Tongue (tissue), 2 donors: ENCODE results near the gene YWHAG. TPM values are rescaled to one million over a fixed set of nuclear protein-coding genes. Genes with fewer than 3 reads are reported as not detected.
"Not testable (repeated sequence)": the region's sequence is repeated elsewhere in the genome, so short reads cannot be mapped to it uniquely, and the experiment has no call there.

Source experiments
- DNase-seq: peaks from one replicate; pipeline ENCODE4 v3.0.0-alpha.2; 2015
- total RNA-seq: library from RNA; depleted of rRNA; stranded (reverse); fragments of >200 nt; gene quantifications from one replicate; pipeline ENCODE4 v1.2.3, GENCODE V29; 2014

Gene YWHAG
- total RNA-seq, 1 donor from 2014 or later, result 142 TPM

- DNase-seq, result no peak
These were observed 18.6 kb upstream of the YWHAG start for GRCh38 chr7:76377186-76377918.

- no peak for DNase-seq
These were observed 16.5 kb upstream of the YWHAG start for GRCh38 chr7:76375251-76375650.

GRCh38 chr7:76372984-76373833 lies 14.4 kb upstream of the YWHAG start:
- no peak for DNase-seq

GRCh38 chr7:76371396-76371795 lies 12.6 kb upstream of the YWHAG start:
- no peak for DNase-seq

GRCh38 chr7:76369018-76369417 lies 10.2 kb upstream of the YWHAG start:
- no peak for DNase-seq

- DNase-seq, result no peak
These were observed 9.4 kb upstream of the YWHAG start for GRCh38 chr7:76368190-76368589.

GRCh38 chr7:76364198-76364584 lies 5.4 kb upstream of the YWHAG start:
- peak; percentile 48 for DNase-seq

- not testable (repeated sequence) for DNase-seq
These were observed 5.0 kb upstream of the YWHAG start for GRCh38 chr7:76363754-76364153.

- DNase-seq, result no peak
These were observed 1.3 kb upstream of the YWHAG start for GRCh38 chr7:76359978-76360638.

GRCh38 chr7:76359111-76359977 lies 553 bp upstream of the YWHAG start:
- peak; percentile 99 for DNase-seq

GRCh38 chr7:76358011-76358480 lies 745 bp downstream of the YWHAG start:
- DNase-seq, result peak; percentile 78

GRCh38 chr7:76357475-76358010 lies 1.2 kb downstream of the YWHAG start:
- no peak for DNase-seq

- DNase-seq, result peak; percentile 46
These were observed 2.0 kb downstream of the YWHAG start for GRCh38 chr7:76356823-76357222.

- no peak for DNase-seq
These were observed 2.7 kb downstream of the YWHAG start for GRCh38 chr7:76356115-76356514.

- no peak for DNase-seq
These were observed 3.6 kb downstream of the YWHAG start for GRCh38 chr7:76354981-76355730.

- no peak for DNase-seq
These were observed 4.3 kb downstream of the YWHAG start for GRCh38 chr7:76354516-76354915.

- no peak for DNase-seq
These were observed 5.0 kb downstream of the YWHAG start for GRCh38 chr7:76353744-76354143.

GRCh38 chr7:76352193-76352592 lies 6.6 kb downstream of the YWHAG start:
- peak; percentile 76 for DNase-seq

GRCh38 chr7:76351372-76351771 lies 7.4 kb downstream of the YWHAG start:
- DNase-seq, result no peak

GRCh38 chr7:76349313-76349885 lies 9.4 kb downstream of the YWHAG start:
- DNase-seq, result no peak
